ENCODE results near the gene LEP.
"Not testable (repeated sequence)": the region's sequence is repeated elsewhere in the genome, so short reads cannot be mapped to it uniquely, and the experiment has no call there.

LEP gene

GRCh38 chr7:128271471-128271941, 30.4 kb downstream of the LEP start:
- DNase-seq (ENCODE audit: low read depth in 4 of 4, low spot score in 1 of 4) = no peak

GRCh38 chr7:128271942-128272481, 30.9 kb downstream of the LEP start:
- no peak for DNase-seq (ENCODE audit: low read depth in 4 of 4, low spot score in 1 of 4)

- no peak for DNase-seq (ENCODE audit: low read depth in 4 of 4, low spot score in 1 of 4)
Observed at GRCh38 chr7:128274246-128274883, 33.3 kb downstream of the LEP start.

DNA sequence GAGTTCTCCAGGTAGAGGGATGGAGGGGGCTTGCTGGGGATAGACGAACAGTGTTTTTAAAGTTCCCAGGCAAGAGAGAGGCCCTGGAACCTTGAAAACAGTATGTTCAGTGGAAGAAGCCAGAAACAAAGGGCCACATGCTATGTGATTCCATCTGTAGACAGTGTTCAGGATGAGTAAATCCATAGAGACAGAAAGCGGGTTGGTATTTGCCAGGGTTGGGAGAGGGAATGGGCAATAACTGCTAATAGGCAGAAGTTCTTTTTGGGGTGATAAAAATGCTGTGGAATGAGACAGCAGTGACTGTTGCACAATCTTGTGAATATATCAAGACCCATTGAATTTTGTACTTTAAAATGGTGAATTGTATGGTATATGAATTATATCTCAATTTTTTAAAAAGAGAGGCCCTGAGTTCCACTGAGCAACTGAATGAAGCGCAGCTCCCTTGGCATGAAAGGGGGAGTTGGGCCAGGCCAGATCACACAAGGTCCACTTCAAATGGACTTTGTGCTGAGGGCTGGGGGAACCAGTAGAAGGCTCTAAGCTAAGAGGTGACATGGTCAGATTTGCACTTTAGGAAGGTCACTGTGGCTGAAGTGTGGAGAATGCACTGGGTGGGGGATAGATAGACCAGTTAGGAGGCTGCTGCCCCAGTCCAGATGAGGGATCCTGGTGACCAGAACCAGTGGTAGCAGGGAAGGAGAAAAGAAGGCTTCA, 34.0 kb downstream of the LEP start:
- DNase-seq (ENCODE audit: low read depth in 4 of 4, low spot score in 1 of 4) = no peak

GRCh38 chr7:128275681-128276080, 34.6 kb downstream of the LEP start:
- DNase-seq (ENCODE audit: low read depth in 4 of 4, low spot score in 1 of 4) = no peak

GRCh38 chr7:128278366-128278765, 37.3 kb downstream of the LEP start:
- no peak for DNase-seq (ENCODE audit: low read depth in 4 of 4, low spot score in 1 of 4)

DNA sequence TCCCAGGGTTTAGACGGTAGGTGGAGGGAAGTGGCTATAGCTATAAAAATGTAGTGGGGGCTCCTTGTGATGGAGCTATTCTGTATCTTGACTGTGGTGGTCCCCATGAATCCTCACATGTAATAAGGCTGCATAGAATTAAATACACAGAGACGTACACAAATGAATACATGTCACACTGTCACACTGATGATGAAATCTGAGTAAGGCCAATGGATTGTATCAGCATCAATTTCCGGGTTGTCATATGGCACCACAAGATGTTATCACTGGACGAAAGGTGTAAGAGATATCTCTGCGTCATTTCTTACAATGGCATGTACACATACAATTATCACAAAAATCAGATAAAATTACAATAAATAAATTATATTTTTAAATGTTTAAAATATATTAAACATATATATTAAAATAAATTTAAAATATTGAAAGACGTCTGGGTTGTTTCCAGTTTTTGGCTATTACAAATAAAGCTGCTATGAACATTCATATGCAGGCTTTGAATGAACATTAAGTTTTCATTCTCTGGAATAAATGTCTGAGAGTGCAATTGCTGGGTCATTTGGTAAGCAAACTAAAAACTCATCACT, 38.1 kb downstream of the LEP start:
- no peak for DNase-seq (ENCODE audit: low read depth in 4 of 4, low spot score in 1 of 4)

GRCh38 chr7:128280451-128280850, 39.4 kb downstream of the LEP start:
- DNase-seq (ENCODE audit: low read depth in 4 of 4, low spot score in 1 of 4) = not testable (repeated sequence)

DNA sequence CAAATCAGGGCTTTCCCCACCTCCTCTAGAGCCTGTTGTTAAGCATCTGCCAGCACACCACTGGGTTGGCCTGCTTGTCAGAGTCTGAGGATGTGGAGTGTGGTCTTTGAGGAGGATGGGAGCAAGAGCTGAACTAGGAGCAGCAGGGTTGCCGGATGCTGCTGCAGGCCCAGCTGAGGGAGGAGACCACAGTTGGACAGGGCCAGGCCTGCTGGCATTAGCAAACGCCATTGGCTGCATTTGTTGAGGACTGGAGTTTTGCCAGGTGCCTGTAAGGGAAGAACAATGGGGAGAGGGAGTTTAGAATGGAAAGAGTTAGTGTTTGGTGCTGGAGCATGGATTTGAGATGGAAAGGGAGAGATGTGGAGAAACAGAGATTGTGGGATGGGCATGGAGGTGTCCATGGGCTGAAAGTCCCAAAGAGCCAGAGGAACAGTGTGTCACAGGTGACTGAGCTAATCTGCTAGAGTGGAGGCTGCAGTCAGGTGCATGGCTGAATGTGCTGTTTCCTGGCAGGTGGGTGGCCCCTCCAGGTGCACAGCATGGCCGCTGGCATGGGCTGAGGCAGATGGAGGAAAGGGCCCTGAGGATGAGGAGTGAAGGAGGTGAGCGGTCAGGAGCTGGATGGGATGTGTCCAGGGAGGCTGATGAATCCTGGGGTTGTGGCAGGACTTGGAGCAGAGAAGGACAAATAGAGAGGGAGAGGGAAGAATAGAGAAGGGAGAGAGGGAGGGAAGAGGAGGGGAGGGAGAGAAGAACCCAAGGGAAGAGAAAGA, 40.7 kb downstream of the LEP start:
- DNase-seq (ENCODE audit: low read depth in 4 of 4, low spot score in 1 of 4) = no peak

DNA sequence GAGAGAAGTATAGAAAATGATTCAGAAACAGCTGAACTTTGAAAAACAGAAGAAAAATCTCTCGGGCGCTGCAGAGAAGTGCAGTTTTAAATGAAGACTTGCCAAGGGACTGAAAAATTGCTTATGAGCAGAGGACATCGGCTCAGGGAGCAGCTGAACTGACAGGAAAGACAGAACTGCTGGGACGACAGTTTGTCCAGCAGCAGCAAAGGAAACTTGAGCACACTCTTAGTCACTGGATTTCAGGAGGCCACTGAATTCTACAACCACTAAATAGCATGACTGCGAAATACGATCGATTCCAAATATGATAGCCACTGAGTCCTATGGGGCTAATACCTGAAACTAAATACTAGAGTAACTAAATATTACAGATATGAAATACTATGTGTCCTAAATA, 43.0 kb downstream of the LEP start:
- DNase-seq (ENCODE audit: low read depth in 4 of 4, low spot score in 1 of 4) = no peak

DNA sequence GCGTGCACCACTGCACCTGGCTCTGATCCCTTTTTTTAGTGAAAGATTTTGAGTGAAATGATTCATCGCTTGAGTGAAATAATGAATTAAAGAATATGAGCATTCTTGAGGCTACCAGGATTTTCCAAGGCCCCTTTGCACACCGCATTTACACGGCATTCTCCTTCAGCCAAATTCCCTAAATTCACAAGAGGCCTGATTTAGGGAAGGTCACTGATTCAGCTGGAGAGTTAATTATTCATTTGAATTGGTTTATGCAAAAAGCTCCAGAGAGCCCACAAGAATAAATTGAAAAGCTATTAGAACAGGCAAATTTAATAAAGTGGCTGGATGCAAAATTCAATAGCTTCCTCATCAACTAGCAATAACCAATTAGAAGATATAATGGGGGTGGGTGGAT, 46.5 kb downstream of the LEP start:
- no peak for DNase-seq (ENCODE audit: low read depth in 4 of 4, low spot score in 1 of 4)

GRCh38 chr7:128298004-128298403, 56.9 kb downstream of the LEP start:
- DNase-seq (ENCODE audit: low read depth in 4 of 4, low spot score in 1 of 4) = not testable (repeated sequence)

- DNase-seq (ENCODE audit: low read depth in 4 of 4, low spot score in 1 of 4) = no peak
Observed at GRCh38 chr7:128299109-128299607, 58.1 kb downstream of the LEP start.

DNA sequence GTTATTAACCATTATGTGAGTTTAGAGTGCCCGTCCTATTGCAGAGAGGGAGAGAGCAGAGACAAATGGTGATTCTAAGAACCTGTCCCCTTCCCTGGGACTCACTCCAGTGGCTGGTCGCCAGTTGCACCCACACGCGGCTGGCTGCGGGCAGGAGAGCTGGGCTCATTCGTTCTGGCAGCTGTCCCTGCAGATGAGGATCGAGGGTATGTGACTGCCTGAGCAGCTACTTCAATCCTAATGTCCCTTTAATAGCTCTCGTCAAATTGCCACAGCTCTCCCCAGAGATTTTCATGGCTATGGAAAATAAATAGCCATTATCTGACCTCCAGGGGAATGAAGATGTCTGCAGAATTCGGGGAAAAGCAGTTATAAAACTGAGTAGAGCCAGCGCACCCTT, 61.1 kb downstream of the LEP start:
- DNase-seq (ENCODE audit: low read depth in 4 of 4, low spot score in 1 of 4) = no peak

DNA sequence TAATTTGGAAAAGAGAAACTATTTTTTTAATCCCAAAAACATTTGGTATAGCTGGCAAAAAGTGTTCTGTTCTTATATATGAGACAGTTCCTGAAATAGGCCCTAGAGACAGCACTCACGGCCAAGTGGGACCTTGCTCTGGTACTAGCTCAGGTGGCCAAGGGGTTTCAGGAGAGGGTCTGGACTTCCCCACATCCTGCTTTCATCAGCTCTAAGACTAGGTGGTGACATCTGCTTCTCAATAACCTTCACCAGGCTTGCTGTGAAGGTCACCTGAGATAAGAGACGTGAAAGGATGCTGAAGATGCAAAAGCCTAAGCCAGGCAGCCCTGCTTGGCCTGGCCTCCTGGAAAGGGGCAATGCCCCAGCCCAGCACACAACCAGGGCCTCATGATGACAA, 62.1 kb downstream of the LEP start:
- DNase-seq (ENCODE audit: low read depth in 4 of 4, low spot score in 1 of 4) = no peak

DNA sequence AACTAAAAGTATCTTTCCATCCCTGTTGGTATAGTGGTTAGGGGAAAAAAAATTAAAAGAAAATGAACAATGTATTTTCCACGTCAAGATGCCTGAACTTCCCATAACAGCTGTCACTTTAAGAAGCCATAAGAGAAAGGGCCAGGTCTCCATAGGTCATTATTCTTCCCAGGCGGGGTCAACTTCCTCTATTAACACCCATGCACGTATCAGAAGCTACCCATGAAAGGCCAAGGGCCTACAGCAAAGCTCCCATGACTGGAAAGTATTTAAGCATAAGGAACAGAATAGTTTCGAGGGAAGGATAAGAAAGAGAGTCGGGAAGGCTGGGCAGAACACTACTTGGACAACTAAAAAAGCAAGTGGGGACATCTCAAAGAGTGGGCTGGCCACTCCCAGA, 62.6 kb downstream of the LEP start:
- DNase-seq (ENCODE audit: low read depth in 4 of 4, low spot score in 1 of 4) = no peak

DNA sequence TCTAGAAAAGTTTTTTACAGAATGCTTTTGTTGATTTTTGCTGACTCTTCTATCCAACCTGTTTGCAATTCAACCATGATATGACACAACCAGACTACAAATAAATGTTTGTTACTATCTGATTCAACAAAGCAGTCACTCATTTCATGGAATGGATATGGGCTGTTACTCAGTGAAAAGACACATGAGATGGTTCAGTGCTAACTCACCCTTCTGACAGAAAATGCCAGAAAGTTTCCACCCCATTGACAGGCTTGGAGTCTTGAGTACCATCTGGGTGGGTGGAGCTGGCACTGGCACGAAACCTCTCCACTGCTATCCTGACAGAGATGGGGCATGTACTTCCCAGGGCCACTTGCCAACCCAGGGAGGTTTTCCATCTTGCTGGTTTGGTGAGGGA, 63.1 kb downstream of the LEP start:
- DNase-seq (ENCODE audit: low read depth in 4 of 4, low spot score in 1 of 4) = no peak

GRCh38 chr7:128307061-128307460, 66.0 kb downstream of the LEP start:
- no peak for DNase-seq (ENCODE audit: low read depth in 4 of 4, low spot score in 1 of 4)

All from stimulated activated CD4-positive, alpha-beta T cell treated with anti-CD3 and anti-CD28 coated beads, Interleukin-1b, Interleukin-23, amount 100 ng/mL, for 24 hours (primary cell).